ENCODE data around the gene NGEF.

DNA sequence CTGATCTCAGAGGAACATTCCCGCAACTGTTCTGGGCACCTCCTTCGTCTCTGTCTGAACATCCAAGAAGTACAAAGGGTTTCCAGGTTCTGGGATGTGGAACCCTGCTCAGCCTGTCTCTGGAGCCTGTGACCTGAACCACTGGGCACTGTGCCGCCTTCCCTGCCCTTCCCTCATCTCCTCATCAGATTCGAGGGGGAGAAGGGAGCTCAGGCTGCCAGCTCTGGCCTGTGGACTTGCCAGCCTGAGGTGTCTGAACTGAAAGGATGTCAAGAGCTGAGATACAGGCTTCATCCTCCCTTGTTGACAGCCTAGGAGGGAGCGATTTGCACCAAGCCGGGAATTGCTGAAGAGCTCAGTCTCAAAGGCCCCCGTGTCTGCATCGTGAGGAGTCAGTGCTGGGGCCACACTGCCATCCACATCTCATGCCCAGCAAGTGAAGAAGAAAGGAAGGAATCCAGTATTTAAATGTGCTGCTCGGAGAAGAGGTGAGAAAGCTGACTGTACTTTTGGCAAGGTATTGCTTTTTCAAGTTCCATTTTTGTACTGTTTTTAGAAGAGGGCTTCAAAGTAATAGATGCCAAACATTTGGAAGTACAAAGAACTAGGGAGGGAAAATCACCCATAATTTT, 32.0 kb upstream of the NGEF start:
- TF ChIP-seq POLR2AphosphoS5 (IDR thresholded peaks at IDR 0.05; ENCODE audit: low read depth, low read length) (no peak), TAF1 (IDR thresholded peaks at IDR 0.05; ENCODE audit: borderline replicate concordance, insufficient read depth, low read length) (no peak), SIN3A (IDR thresholded peaks at IDR 0.05; ENCODE audit: borderline replicate concordance, insufficient read depth, low read length) (no peak)
- TF ChIP-seq, protein P1, sequence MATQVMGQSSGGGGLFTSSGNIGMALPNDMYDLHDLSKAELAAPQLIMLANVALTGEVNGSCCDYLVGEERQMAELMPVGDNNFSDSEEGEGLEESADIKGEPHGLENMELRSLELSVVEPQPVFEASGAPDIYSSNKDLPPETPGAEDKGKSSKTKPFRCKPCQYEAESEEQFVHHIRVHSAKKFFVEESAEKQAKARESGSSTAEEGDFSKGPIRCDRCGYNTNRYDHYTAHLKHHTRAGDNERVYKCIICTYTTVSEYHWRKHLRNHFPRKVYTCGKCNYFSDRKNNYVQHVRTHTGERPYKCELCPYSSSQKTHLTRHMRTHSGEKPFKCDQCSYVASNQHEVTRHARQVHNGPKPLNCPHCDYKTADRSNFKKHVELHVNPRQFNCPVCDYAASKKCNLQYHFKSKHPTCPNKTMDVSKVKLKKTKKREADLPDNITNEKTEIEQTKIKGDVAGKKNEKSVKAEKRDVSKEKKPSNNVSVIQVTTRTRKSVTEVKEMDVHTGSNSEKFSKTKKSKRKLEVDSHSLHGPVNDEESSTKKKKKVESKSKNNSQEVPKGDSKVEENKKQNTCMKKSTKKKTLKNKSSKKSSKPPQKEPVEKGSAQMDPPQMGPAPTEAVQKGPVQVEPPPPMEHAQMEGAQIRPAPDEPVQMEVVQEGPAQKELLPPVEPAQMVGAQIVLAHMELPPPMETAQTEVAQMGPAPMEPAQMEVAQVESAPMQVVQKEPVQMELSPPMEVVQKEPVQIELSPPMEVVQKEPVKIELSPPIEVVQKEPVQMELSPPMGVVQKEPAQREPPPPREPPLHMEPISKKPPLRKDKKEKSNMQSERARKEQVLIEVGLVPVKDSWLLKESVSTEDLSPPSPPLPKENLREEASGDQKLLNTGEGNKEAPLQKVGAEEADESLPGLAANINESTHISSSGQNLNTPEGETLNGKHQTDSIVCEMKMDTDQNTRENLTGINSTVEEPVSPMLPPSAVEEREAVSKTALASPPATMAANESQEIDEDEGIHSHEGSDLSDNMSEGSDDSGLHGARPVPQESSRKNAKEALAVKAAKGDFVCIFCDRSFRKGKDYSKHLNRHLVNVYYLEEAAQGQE (IDR thresholded peaks at IDR 0.05; ENCODE audit: insufficient read depth in 1 of 2, low read depth in 2 of 2, low read length in 2 of 2): no peak
